ENCODE data around the gene MAP4.
"Not testable (repeated sequence)": the region's sequence is repeated elsewhere in the genome, so short reads cannot be mapped to it uniquely, and the experiment has no call there.

The MAP4 gene, protein sequence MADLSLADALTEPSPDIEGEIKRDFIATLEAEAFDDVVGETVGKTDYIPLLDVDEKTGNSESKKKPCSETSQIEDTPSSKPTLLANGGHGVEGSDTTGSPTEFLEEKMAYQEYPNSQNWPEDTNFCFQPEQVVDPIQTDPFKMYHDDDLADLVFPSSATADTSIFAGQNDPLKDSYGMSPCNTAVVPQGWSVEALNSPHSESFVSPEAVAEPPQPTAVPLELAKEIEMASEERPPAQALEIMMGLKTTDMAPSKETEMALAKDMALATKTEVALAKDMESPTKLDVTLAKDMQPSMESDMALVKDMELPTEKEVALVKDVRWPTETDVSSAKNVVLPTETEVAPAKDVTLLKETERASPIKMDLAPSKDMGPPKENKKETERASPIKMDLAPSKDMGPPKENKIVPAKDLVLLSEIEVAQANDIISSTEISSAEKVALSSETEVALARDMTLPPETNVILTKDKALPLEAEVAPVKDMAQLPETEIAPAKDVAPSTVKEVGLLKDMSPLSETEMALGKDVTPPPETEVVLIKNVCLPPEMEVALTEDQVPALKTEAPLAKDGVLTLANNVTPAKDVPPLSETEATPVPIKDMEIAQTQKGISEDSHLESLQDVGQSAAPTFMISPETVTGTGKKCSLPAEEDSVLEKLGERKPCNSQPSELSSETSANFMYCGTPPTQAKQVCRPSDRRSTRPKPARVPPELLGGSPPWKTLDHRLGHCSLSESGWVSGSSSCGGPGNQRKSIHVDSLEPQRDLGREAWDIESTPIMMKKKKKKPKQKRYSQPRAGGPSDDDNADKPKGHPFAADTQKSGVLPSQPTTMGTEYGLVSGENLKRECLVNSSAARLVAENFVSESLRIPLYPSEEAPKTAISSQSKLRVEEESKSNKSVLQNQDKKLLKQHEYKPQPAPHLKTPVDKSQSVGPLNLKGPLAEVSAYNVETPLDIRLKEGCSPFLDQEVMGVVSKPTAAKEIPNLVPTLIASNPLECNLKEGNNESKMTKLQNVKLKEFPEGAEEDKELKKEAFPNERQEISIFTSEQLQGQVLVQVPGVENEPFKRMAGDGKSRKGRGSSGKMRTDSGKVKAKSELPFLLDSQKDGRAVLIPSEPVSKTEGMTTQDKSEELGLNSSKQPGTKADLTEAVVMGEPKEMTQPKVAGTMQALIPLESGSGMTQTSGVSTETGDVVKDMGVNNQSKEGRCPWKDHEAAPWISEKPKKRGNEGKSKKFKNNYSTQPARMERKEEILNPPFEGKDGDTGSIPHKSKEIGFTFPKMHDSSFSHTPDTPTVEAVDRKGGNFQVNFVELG (N-terminal part only)

DNA sequence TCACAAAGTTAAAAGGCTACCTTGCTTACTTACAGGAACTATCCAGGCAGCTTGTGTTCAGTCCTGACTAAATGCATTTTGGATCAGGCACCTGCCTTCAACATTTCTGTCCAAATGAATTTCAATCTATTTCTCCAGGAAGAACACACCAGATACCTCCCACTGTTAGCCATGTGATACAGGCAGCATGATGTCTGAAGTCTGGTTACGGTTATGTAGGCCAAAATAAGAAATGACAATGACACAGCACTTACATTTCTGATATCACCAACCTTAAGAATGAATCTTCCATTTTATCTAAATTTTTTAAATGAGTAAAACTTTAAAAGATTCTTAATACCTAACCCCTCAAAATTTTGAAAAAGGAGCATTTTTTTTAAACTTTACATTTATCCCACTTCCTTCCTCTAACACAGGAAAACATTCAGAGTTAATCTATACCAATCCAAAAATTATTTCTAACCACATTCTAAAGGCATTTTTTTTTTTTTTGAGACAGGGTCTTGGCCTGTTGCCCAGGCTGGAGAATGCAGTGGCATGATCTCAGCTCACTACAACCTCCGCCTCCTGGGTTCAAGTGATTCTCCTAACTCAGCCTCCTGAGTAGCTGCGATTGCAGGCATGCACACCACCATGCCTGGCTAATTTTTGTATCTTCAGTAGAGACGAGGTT lies at the start of gene MAP4:
Gene MAP4, minus strand, starts transcription at position 116 of the 673 bp plus-strand sequence. CDS start 17,556 bp downstream, outside the sequence.
- no peak for DNase-seq

DNA sequence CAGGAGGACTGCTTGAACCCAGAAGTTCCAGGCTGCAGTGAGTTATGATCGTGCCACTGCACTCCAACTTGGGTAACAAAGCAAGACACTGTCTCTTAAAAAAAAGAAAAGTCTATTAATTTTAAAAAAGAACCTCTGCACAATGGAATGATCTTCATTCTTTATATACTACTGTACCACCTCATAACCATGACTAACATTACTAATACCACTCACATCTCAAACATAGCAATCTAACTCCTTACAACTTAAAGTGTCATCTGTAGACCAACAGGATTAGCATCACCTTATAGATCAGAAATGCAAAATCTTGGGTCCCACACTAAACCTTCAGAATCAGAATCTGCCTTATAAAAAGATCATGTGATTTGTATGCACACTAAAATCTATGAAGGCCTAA lies 48.8 kb upstream of the MAP4 start:
- DNase-seq, result no peak

DNA sequence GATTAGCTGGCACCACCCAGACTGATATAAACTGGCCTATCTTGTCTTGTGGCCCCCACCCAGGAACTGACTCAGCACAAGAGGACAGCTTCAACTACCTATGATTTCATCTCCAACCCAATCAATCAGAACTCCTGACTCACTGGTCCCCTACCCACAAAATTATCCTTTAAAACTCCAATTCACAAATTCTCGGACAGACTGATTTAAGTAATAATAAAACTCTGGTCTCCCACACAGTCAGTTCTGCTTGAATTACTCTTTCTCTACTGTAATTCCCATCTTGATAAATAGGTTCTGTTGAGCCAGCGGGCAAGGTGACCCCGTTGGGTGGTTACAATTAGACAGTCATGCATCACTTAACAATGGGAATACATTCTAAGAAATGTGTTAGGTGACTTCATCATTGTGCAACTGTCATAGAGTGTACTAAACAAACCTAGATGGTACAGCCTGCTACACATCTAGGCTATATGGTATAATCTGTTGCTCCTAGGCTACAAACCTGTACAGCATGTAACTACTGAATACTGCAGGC lies 48.1 kb upstream of the MAP4 start:
- no peak for DNase-seq

DNA sequence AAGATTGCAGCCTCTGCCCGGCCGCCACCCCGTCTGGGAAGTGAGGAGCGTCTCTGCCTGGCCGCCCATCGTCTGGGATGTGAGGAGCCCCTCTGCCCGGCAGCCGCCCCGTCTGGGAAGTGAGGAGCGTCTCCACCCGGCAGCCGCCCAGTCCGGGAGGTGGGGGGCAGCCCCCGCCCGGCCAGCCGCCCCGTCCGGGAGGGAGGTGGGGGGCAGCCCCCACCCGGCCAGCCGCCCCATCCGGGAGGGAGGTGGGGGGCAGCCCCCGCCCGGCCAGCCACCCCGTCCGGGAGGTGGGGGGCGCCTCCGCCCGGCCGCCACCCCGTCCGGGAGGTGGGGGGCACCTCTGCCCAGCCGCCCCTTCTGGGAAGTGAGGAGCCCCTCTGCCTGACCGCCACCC lies 45.4 kb upstream of the MAP4 start:
- not testable (repeated sequence) for DNase-seq

DNA sequence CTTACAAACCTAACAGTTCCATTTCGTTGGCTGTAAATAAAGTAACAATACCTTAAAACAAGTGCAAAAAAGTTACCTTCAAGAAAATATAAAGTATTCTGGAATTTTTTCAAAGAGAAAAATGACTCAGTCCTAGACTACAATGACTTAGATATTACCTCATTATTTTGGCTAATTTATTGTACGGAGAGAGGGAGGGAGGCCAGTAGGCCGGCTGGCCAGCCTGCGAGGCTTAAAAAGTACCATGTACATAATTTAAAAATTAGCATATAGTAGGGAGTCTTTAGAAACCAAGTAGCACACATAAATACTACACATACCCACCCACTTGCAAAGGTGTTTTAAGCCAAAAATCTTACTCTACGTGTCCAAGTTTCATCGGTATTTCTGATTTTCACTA lies 41.9 kb upstream of the MAP4 start:
- no peak for DNase-seq

DNA sequence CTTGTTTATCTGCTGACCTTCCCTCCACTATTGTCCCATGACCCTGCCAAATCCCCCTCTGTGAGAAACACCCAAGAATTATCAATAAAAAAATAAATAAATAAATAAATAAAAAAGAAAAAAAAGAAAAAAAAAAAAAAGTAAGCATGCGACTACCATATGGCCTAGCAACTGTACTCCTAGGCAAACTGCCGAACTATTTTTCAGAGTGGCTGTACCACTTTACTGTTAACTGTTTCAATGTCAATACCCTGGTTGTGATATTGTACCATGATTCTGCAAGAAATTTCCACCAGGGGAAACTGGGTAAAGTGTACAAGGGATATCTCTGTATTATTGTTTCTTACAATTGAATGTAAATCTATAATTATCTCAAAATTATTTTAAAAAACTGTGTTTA lies 41.3 kb upstream of the MAP4 start:
- no peak for DNase-seq

DNA sequence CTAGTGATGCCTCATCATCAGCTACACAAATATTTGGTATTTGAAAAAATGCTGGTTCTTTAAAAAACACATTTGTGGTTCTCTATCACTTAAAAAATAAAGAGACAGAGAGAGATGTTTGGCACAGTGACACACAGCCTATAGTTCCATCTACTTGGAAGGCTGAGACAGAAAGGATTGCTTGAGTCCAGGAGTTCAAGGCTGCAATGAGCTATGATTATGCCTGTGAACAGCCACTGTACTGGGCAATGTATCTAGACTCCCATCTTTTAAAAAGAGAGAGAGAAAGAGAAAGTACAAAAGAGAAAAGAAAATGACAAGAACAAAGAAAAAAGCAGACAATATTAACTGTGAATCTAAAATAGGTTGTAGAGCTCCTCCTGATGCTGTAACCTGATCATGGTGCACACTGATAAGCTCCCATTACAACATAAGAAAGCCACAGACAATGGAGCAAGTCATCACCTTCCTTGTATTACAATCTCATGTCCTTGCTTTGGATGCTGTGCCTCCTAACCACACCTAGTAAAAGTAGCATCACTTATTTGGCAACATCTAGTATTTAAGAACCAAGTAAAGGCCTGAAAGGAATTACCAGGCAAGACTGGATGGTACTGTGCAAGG lies 31.7 kb upstream of the MAP4 start:
- no peak for DNase-seq

DNA sequence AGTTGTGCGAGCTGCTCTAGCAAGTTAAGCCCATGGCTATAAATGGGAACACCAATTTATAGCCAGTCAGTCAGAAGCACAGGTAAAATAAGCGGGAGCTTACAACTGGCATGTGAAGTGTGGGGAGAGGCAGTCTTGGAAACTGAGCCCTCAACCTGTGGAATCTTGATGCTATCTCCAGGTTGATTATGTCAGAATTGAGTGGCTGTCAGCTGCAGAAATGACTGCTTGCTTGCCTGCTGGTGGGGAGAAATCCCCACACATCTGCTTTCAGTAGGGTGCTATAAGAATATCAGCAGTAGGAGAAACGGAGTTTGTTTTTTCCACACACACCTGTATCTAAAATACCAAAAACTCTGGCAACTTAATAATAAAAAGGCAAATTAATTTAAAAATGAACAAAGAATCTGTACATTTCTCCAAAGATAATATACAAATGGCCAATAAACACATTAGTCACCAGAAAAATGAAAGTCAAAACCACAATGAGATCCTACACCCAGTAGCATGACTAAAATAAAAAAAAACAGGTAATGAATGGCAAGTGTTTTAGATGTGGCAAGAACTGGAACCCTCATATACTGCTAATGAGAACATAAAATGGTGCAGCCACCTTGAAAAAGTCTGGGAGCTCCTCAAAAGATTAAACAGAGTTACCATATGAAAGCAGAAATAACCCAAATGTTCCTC lies 26.0 kb upstream of the MAP4 start:
- no peak for DNase-seq

DNA sequence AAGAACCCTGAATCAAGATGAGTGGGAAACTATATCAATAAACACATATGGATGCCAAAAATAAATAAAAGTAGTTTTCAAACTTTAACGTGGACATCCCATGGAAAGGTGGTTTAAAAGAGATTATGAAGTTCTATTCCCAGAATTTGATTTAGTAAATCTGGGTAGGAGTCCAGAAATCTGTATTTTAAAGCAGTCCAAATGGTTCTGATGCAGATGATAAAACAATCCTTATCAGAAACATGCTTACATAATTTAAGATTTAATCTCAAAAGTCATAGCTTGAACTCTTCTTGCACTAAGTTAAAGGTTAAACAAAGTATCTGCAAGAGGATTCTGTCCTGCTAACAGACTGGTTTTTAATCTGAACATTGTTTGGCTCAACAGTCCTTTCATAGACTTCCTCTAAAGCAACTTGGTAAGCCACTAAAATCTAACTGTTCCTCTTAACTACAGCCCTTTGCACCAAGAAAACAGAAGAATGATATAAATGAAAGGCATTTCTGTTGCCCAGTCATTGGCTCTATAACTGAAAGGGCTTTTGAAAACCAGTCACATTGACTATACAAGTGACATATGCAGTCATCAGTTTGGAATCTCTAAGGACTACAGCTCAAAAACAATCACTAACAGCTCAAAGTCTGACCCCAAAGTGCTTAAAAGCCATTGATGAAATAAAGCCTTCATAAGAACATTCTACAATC lies 23.4 kb upstream of the MAP4 start:
- no peak for DNase-seq

DNA sequence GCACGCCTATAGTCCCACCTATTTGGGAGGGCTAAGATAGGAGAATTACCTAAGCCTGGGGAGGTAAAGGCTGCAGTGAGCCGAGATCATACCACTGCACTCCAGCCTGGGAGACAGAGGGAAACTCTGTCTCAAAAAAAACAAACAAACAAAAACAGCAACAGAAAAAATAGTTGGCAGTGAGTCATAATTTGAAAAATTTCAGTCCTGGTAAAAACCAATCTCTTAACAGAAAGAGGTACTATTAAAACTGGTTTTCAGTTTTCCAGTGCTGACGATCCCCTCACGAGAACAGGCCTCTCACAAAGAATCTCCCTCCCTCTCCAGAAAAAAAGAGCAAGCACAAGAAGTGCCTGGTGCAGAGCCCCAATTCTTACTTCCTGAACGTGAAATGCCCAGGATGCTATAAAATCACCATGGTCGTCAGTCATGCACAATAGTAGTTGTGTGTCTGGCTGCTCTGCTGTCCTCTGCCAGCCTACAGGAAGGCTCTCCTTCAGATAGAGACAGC lies 22.8 kb upstream of the MAP4 start:
- DNase-seq, result no peak

DNA sequence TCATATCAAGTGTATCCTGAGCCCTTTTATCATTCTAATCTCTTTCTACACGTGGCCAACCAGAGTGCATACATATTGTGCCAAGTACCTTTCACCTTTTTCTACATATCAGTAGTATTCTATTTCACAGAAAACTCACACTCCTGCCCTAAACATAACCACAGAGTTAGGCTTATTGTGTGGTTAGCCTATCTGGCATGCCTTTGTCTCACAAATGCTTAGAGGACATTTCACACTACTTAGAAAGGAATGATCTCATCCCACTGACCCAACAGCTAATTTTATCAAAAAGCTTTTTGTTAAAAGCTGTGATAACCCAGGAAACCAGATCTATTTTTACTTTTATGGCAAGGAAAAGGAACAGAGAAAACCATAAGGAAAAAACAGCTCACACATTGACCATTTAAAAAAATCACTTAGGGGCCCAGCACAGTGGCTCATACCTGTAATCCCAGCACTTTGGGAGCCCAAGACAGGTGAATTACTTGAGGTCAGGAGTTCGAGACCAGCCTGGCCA lies 17.8 kb upstream of the MAP4 start:
- DNase-seq, result no peak

DNA sequence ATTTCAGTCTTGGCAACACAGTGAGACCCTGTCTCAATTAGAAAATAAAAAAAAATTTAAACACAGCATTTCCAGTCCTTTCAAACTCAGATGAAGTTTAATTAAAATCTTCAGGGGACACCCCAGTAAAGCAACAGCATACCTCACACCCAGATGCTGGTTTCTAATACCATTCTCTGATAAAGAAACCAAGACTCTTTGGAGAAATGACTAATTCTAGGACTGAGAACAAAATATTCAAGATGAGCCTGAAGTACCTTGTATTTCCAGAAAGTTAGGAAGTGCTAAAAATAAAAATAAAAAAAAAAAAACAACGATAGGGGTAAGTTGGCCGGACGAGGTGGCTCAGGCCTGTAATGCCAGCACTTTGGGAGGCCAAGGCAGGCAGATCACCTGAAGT lies 14.0 kb upstream of the MAP4 start:
- no peak for DNase-seq

DNA sequence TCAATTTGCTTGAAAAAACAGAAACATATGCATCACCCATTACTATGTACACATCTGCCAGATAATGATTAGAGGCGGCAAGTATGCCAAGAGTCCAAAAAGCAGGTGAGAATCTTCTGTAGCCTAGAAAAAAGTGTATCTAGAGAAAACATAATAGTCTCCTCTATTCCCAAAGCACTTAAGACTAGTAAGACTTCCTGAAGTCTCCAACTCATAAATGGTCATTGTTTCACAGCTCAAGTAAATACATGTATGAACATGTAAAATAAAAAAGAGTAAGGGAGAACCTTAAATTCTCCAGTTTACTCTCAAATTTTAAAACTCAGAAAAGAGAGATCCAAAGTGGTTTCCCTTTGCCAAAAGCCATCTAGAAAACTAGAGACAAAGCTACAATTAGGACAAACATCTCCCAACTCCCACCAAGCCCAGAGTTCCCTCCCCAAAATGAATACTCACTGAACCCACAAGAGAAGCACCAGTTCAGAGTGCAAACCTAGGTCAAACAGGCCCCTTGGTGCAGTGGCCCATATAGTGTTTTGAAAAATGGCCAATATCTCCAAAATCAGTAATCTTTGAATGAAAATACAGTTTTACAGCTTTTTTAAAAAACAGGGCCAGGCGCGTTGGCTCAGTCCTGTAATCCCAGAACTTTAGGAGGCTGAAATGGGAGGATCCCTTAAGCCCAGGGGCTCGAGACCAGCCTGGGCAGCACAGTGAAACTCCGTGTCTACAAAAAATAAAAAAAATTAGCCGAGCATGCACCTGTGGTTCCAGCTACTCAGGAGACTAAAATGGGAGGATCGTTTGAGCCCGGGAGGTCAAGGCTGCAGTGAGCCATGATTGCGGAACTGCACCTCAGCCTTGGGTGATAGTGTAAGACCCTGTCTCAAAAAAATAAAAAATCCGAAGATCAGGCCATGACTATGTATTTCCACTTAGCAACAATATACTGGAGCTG lies 11.0 kb upstream of the MAP4 start:
- DNase-seq, result no peak

DNA sequence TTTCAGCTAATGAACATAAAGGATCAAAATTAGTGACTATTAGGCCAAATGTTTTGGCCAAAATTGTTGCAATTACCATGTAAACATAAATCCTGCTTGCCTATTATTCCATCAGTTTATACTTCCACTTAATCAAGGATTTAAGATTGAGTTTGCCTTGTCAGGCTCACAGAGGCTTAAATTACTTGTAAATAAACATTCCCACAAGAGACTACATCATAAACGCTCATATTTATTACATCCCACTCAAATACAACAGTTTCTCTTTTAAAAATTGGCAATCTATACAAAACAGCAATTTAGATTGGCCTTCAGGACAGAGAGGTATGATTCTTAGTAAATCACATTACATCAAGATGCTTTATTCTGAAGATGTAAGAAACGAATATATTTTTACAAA lies 9.9 kb upstream of the MAP4 start:
- DNase-seq, result no peak

DNA sequence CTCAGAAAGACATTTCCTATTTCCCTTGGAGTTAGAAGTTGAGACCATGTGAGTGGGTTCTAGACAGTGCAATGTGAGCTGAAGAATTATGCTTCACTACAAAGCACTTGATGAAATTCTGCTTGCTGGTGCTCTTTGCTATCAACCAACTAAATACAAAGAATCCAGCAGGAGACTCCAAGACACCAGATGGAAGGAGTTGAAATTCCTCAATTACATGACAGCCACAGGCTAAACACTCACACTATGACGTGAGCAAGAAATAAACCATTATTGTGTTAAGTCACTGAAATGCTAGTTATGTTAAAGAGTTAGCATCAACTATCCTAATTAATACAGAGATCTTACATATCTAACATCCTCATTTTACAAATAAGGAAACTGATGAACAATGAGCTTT lies 8.2 kb upstream of the MAP4 start:
- DNase-seq, result no peak

DNA sequence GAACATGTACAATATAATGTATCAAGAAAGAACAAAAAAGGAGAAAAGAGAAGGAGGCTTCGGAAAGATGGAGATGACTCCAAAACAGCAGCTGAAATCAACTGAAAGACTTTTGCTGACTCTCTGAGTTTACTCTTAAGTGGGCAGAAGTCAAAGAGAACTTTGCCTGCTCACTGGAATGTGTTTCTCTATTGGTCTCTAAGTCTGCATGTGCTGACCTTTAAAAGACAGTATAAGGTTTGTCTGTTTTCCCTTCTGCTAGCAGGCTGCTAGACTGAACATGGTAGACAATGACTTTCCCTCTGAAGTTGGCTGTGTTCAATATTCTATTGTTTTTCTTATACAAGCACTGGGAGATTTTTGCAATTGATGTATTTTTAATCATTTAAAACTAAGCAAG lies 7.2 kb upstream of the MAP4 start:
- DNase-seq, result no peak

DNA sequence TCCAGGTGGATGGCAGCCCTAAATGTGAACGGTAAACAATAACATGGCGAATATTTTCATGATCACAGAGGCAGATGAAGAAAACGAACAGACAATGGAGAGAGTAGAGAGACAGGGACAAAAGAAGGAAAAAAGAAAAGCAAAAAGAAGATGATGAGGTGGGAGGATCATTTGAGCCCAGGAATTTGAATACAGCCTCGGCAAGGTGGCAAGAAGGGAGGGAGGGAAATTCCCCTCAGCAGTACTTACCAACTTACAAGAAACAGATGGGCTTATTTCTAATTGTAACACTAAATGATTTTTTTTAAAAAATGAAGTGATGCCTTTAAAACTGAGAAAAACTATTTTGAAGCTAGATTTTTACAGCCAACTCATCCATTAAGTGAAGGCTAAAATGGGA lies 6.0 kb upstream of the MAP4 start:
- DNase-seq, result no peak

DNA sequence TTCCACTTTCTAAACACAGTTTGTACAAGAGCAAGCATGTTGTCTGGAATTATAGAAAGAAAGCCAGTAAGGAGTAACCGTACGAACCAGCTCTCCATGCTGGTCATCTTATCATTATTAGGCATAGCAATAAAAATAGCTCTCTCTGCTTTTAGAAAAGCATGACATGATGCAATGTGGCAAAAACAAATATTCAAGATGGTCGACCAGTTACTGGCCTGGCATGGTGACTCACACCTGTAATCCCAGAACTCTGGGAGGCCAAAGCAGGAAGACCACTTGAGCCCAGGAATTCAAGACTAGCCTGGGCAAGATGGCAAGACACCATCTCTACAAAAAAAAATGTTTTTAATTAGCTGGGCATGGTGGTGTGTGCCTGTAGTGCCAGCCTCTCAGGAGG lies 2.6 kb upstream of the MAP4 start:
- no peak for DNase-seq

Data from stimulated activated CD4-positive, alpha-beta T cell treated with anti-CD3 and anti-CD28 coated beads, Interleukin-2, amount 100 ng/mL, for 24 hours (primary cell).